DOHH2 (cell line): ENCODE measurements around the gene ZNF747.

Source experiments
- EZH2phosphoT487 ChIP-seq: fragments of 200-600 bp; sonication (generic); IDR thresholded peaks from 2 replicates; pipeline ENCODE4 v1.6.1; 2017; ENCODE audit warnings: borderline replicate concordance, mild to moderate bottlenecking, antibody characterized with exemption, low read length, moderate library complexity, mixed read lengths
- TF ChIP-seq, protein P1 (sequence below): fragments of 200-600 bp; sonication (generic); IDR thresholded peaks from one replicate; pipeline ENCODE4 v1.5.1; 2014; ENCODE audit warnings: antibody characterized with exemption, mild to moderate bottlenecking, low read depth, low read length; ENCODE audit not compliant: poor library complexity, severe bottlenecking

DNA sequence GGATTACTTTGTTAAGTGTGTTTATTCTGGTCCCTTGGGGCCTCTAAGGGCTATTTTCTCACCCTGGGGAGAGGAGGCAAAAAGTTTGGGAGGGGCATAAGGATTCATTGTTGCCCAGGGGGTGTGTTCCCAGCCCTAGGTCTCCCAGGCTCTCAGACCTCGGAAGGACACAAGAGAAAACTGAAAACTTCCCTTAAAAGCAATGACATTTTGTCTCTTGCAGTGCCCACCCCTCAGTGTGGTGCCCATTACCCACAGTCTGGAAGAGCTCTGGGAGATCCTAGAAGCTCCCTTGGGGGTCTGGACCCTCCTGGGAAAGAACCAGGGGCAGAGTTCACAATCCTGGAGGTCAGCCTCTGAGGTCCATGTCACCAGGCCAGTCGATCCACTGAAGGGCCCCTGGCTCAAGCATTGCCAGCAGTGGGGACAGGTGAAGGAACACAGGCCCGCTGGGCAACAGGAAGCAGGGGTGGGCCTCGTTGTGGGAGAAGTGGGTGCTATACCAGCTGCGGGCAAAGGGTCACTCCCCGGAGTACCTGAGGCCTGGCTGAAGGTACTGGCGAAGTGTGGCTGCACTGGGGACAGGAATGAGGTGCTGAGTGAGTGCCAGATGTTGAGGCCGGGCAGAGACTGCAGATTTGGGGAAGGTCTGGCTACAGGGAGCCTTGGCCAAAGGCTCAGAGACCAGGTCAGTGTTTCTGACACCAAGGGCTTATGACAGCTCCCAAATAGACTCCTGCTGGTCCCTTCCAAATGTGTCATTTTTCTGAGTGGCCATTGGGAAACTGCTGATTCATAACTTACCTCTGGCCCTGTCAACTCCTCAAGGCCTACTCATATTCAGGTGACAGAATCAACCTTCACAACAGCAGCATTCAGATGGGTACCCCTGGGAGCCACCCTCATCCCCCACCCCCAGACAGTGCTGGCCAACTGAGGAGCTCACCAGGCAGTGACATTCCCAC, 4.6 kb upstream of the ZNF747 start:
- no peak for TF ChIP-seq EZH2phosphoT487
- TF ChIP-seq, protein P1, sequence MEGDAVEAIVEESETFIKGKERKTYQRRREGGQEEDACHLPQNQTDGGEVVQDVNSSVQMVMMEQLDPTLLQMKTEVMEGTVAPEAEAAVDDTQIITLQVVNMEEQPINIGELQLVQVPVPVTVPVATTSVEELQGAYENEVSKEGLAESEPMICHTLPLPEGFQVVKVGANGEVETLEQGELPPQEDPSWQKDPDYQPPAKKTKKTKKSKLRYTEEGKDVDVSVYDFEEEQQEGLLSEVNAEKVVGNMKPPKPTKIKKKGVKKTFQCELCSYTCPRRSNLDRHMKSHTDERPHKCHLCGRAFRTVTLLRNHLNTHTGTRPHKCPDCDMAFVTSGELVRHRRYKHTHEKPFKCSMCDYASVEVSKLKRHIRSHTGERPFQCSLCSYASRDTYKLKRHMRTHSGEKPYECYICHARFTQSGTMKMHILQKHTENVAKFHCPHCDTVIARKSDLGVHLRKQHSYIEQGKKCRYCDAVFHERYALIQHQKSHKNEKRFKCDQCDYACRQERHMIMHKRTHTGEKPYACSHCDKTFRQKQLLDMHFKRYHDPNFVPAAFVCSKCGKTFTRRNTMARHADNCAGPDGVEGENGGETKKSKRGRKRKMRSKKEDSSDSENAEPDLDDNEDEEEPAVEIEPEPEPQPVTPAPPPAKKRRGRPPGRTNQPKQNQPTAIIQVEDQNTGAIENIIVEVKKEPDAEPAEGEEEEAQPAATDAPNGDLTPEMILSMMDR, result no peak
